Pancreas (tissue), 10 donors: ENCODE results near the gene SLC30A3. TPM values are rescaled to one million over a fixed set of nuclear protein-coding genes. Genes with fewer than 3 reads are reported as not detected.
"Not testable (repeated sequence)": the region's sequence is repeated elsewhere in the genome, so short reads cannot be mapped to it uniquely, and the experiment has no call there.

Experiments used
- ATAC-seq, 4 donors: fragments of 200-7000 bp; cut with Tn5 transposase; one replicate each; pipeline versions ENCODE4 v1.8.0 to v1.9.1; 2020; ENCODE audit warnings: mild to moderate bottlenecking in 4 of 4, moderate library complexity in 4 of 4
- DNase-seq, 6 donors: peaks; one replicate each; pipeline ENCODE4 v3.0.0-alpha.2; 2020
- FAIRE-seq: peaks from 2 replicates; lab custom pipeline; 2012; peaks lifted over from hg19 to GRCh38; lab: Jason Lieb, UNC
- H3K27ac ChIP-seq, 4 donors: fragments of 200-600 bp; sonication (generic); 1 replicate in 3 of 4; 2 replicates in 1 of 4; pipeline versions ENCODE4 v1.5.0 to v1.8.0; 2020
- H3K27me3 ChIP-seq, 4 donors: fragments of 200-600 bp; one replicate each; pipeline ENCODE4 v1.8.0; 2021
- H3K36me3 ChIP-seq, 3 donors: fragments of 200-600 bp; sonication (generic) in 1 of 3; one replicate each; pipeline versions ENCODE4 v1.5.0 to v1.8.0; 2020 to 2021
- H3K4me1 ChIP-seq, 3 donors: fragments of 200-600 bp; one replicate each; pipeline ENCODE4 v1.8.0; 2021
- H3K4me3 ChIP-seq, 4 donors: fragments of 200-600 bp; sonication (generic) in 2 of 4; one replicate each; pipeline versions ENCODE4 v1.5.0 to v1.8.0; 2020 to 2021
- H3K9me3 ChIP-seq, 4 donors: fragments of 200-600 bp; one replicate each; pipeline ENCODE4 v1.8.0; 2021
- CTCF ChIP-seq, 4 donors: fragments of 200-600 bp; sonication (generic) in 3 of 4; IDR thresholded peaks; one replicate each; pipeline versions ENCODE4 v1.5.0 to v1.8.0; 2021; ENCODE audit warnings: antibody characterized with exemption in 4 of 4
- WGBS, 2 donors: extraction: QIAGEN DNeasy Blood & Tissue Kit; methylation state at CpG; one replicate each; pipeline ENCODE4 v1.1.7; 2013; 5-methylcytosine and 5-hydroxymethylcytosine counted together
- intact Hi-C, 3 donors: fragments of 100-400 bp; cut with DNase I; formaldehyde crosslinking; loops; one replicate each; pipeline versions ENCODE4 v1.11.1 to v1.14.2; 2022
- polyA plus RNA-seq, 2 donors: library from polyadenylated mRNA; stranded (reverse); fragments of 200-250 nt; gene quantifications; one replicate each; pipeline ENCODE4 v1.2.3, GENCODE V29; 2013
- total RNA-seq, 6 donors: library from RNA; stranded (reverse); fragmentation: NEBNext Ultra II Directional in 4 of 6; extraction: Animal tissue kit (Norgen Biotek cat#: 25700) in 4 of 6; gene quantifications; one replicate each; pipeline versions ENCODE4 v1.2.1 to v1.2.4, GENCODE V29; 2021 to 2023
- donor health status: healthy with polysubstance abuse.
- donor health status: DM: no; HTN: no; CAD: no; lungs with moderate emphysema.
- donor health status: DM: no; HTN: no; CAD: no.
- donor health status: control.
- donor health status: control.
- donor health status: Bipolar disorder and iron deficiency.
- donor health status: DM: yes; HTN: yes; CAD: no.
- donor health status: DM: no; HTN: no; CAD: no.
- donor health status: DM: no; HTN: no; CAD: no.
- donor health status: DM: yes; HTN: yes; CAD: no.

The SLC30A3 gene
- total and polyA plus RNA-seq, 8 donors = 0.12 to 0.15 TPM; not detected in 6

GRCh38 chr2:27275211-27276150 is 12.6 kb upstream of the SLC30A3 start, which contains the start of gene DNAJC5G:
Gene DNAJC5G (plus strand): TSS chr2:27275433. CDS start chr2:27276729, 1,296 bp downstream.
- 70 to 72% methylated on average over 38 to 39 of the region's 39 CpGs for WGBS, 2 donors
- no peak for DNase-seq
- intact Hi-C loops = loop anchor here in 1 of 3 donors (5.0 kb wide), 1 partner anchor 173 kb away; no protein-coding TSS in a partner anchor
- no peak for ATAC-seq
- TF ChIP-seq CTCF (IDR thresholded peaks at IDR 0.05) = no peak
- no peaks in the 10 kb centered on the region for H3K36me3 ChIP-seq
- no peak within 1 kb of the TSS for H3K27ac ChIP-seq
- no peak within 1 kb of the TSS for H3K4me3 ChIP-seq
- no peaks in the 10 kb centered on the region for H3K9me3 ChIP-seq
- H3K27me3 ChIP-seq = peaks cover 0 to 3% (median 0%) of the 10 kb centered on the region in 4 donors
- no peak for FAIRE-seq
- H3K4me1 ChIP-seq = no peaks in the 10 kb centered on the region

- DNase-seq, FAIRE-seq, H3K27me3 ChIP-seq, ATAC-seq, H3K36me3 ChIP-seq, H3K27ac ChIP-seq, H3K4me1 ChIP-seq, intact Hi-C loops, H3K4me3 ChIP-seq, H3K9me3 ChIP-seq: not testable (repeated sequence)
- WGBS, 2 donors = 56 to 57% methylated on average over 15 of the region's 15 CpGs
These were observed 10.0 kb upstream of the SLC30A3 start for GRCh38 chr2:27272537-27273522.

GRCh38 chr2:27271631-27272340 is 8.9 kb upstream of the SLC30A3 start:
- intact Hi-C loops = no loop called here
- no peak for ATAC-seq
- no peak overlapping the region for H3K4me3 ChIP-seq
- no peaks in the 10 kb centered on the region for H3K27me3 ChIP-seq
- no peak overlapping the region for H3K27ac ChIP-seq
- no peaks in the 10 kb centered on the region for H3K4me1 ChIP-seq
- TF ChIP-seq CTCF (IDR thresholded peaks at IDR 0.05) = no peak
- DNase-seq = no peak
- H3K36me3 ChIP-seq = no peaks in the 10 kb centered on the region
- 54 to 57% methylated on average over 11 of the region's 11 CpGs for WGBS, 2 donors
- FAIRE-seq = no peak
- H3K9me3 ChIP-seq = no peaks in the 10 kb centered on the region

GRCh38 chr2:27270670-27271069 is 7.8 kb upstream of the SLC30A3 start:
- WGBS, 2 donors = 70 to 75% methylated on average over 2 of the region's 2 CpGs
- H3K4me3 ChIP-seq = no peak overlapping the region
- H3K4me1 ChIP-seq = no peaks in the 10 kb centered on the region
- H3K36me3 ChIP-seq = no peaks in the 10 kb centered on the region
- no peaks in the 10 kb centered on the region for H3K27me3 ChIP-seq
- TF ChIP-seq CTCF (IDR thresholded peaks at IDR 0.05) = no peak
- intact Hi-C loops = no loop called here
- no peaks in the 10 kb centered on the region for H3K9me3 ChIP-seq
- no peak for ATAC-seq
- DNase-seq = no peak
- no peak overlapping the region for H3K27ac ChIP-seq
- FAIRE-seq = no peak
